Prostate gland (tissue), 2 donors: ENCODE results near the gene CRLF1.

Experiments used
- CTCF ChIP-seq, 4 experiments: fragments of 200-600 bp in 2 of 4; fragments of 450-650 bp in 2 of 4; sonication (generic) in 2 of 4; IDR thresholded peaks; 1 replicate in 3 of 4; 2 replicates in 1 of 4; pipeline ENCODE4 v1.5.1; 2016 to 2019; ENCODE audit warnings: antibody characterized with exemption in 4 of 4, mild to moderate bottlenecking in 2 of 4, moderate library complexity in 2 of 4
- POLR2A ChIP-seq: fragments of 450-650 bp; IDR thresholded peaks from one replicate; pipeline ENCODE4 v1.6.1; 2016; ENCODE audit warnings: antibody characterized with exemption, mild to moderate bottlenecking
- POLR2AphosphoS5 ChIP-seq: sonication (generic); formaldehyde crosslinking; IDR thresholded peaks from one replicate; pipeline ENCODE4 v1.6.1; 2017; ENCODE audit warnings: antibody characterized with exemption

DNA sequence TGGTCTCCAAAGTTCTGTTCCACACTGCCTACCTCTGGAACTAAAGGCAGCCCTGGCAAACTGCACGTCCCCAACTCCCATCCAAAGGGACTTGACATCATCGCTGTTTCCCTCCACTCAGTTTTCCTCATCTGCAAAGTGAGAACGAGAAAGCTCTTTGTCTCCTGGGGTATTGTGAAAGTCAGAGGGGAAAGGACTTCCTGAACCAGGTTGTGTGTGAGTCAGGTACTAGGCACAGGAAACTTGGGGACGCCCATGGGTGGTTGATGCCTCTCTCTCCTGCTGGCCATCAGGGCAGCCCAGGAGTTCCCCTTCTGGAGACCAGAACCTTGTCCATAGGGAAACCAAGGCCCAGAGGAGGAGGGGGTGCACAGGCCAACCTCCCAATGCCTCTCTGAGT, 4.7 kb downstream of the CRLF1 start:
- no peak for TF ChIP-seq CTCF (IDR thresholded peaks at IDR 0.05)
- no peak for TF ChIP-seq POLR2A
- TF ChIP-seq POLR2AphosphoS5 = no peak
